COLO668 (cell line): ENCODE results near the gene TET3.

Experiments used
- DNase-seq: peaks from one replicate; lab custom pipeline; 2025; ENCODE audit not compliant: unreplicated experiment; lab: John Stamatoyannopoulos, UW

Gene TET3

DNA sequence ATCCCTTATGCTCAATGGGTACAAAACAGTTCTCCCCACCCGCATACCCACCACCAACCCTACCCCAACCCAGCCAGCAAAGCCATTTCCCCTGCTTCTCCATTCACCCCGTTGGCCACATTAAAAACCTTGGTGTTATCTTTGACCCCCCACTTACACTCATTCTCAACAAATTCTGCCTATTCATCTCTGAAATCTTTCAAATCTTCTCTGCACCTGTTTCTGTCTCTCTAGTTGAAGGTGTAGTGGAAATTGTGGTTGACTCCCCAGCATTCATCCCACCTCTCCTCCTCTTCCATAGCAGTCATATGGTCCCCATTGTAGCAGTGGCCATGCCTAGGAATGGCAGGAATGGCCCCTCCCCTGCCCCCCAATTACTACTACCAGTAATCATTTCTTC is 20.5 kb upstream of the TET3 start:
- DNase-seq = no peak

DNA sequence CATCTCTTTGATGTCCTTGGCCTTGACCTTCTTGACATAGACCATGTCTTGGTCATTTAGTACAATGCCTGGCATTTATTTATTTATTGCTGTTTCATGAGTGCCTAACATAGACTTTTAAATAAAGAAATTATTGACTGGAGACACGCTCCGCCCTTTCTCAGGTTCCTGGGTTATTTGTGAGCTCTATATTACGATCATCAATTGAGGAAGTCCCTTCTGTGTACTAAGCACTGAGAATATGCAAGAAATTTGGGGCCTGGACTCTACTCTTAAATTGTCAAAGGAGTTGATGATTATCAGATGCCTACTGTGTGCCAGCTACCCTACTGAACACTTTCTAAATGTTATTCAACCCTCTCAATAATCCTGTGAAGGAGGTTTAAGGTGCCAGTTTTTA is 19.7 kb upstream of the TET3 start:
- no peak for DNase-seq

DNA sequence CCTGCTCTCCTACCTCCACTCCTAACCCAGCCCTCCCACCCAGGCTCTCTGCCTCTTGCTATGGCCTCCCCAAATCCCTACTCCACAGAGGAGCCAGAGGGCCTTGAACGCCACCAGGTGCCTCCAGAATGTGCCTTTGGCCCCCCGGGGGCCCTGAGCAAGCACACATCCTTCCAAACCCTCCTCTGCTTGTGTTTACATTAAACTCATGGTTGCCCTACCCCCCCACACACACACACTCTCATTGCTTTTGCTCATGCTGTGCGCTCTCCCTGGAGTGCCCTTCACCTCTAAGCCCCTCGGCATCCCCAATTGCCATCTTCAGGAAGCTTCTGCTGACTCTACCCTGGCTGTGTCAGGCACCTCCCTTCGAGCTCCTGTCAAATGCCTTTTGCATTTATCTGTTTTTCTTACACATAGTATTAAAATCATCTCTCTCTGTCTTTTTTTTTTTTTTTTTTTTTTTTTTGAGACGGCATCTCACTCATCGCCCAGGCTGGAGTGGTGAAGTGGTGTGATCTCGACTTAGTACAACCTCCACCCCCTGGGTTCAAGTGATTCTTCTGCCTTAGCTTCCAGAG is 16.3 kb upstream of the TET3 start:
- no peak for DNase-seq

DNA sequence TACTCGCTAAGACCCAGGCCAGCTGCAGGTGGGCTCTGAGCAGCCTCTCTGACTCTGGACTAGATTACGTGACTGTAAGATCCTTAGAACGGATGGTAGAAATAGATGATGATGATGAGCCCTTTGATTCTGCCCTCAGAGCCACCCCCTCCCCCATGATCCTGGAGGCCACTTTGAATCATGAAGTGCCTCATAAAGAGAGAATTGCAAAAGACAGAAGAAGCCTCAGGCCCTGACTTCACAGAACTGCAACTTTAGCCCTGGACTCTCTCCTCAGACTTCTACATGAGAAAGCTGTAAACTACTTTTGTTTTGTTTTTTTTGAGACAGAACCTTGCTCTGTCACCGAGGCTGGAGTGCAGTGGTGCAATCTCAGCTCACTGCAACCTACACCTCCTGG is 15.4 kb upstream of the TET3 start:
- DNase-seq = no peak

DNA sequence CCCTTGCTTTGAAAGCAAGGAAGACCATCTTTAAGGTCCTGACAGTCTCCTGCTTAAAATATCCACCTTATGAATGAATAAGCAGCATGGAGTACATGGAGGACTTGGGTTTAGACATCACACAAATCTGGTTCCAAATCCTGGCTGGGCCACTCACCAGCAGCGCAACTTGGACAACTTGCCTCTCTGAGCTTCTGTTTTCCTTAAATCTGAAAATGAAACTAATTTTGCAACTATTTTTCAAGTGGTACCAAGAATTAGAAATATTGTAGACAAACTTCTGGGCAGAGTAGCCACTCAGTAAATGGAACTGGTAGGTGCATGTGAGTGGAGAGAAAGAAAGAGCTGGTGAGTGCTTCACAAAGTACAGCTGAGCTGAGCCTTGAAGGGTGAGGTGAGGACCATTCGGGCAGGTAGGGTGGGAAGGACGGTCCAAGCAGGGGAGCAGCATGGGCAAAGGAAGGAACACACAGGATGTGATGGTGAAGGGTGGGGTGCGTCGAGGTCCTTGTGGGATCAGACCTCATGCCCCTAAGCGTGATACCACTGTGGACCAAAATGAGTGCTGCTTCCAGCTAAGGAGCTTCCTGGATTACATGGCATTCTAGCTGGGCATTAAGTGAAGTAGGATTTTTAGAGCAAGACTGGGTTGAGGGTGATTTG is 14.4 kb upstream of the TET3 start:
- DNase-seq = no peak

DNA sequence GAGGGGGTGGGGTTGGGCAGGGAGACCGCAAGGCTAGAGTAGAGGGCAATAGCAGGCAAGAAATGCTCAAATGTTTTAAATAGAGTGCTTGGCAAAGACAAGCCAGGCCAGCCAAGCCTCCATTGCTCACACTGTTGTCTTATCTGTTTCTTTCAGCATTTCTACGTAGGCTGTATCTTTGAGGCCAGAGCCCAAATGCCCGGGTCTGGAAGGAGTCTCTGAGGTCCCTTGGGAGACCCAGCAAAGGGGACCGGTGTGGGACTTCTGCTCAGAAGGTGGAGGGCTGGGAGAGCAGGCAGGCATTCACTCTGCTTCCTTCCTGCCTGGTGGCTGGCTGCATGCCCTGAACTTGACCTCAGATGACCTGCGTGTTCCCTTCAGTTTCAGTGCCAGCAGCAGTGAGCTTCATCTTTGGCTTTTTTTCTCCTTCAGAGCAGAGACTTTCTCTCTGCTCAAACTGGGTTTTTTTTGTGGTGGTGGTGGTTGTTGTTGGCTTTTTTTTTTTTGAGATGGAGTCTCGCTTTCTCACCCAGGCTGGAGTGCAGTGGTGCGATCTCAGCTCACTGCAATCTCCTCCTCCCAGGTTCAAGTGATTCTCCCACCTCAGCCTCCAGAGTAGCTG is 13.7 kb upstream of the TET3 start:
- no peak for DNase-seq

DNA sequence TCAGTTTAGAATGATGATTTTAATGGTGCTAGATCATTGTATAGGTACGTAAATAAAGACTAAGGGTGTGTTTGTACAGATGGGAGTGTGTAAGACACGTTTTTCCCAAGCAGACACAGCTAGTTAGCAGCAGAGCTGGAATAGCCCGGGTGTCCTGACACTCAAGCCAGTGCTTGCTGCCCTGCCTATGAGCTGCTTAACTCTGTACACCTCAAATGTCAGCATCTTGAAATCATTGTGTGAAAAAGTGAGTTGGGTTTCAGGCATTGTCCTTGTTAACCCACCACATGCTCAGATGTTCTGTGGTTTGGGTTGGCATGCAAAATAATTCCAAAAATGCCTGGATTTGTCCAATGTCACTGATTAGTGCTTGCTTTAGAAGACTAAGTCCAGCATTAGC is 13.0 kb upstream of the TET3 start:
- no peak for DNase-seq

DNA sequence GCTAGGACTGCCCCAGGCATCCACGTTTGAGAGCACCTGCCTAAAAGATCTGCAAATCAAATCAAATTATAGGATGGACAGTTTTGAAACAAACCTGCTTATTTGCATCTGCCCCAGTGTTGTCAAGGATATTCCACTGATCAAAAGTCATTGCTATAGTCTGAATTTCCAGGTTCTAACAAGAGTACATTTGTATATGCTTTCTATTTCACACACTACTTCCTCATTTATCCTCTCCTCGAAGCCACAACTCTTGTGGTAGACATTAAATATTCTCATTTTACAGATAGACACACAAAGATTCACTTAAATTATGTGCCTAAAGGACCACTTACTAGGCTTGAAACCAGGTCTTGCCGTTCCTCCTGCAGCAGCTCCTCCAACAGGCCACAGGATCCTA is 11.9 kb upstream of the TET3 start:
- DNase-seq = no peak

DNA sequence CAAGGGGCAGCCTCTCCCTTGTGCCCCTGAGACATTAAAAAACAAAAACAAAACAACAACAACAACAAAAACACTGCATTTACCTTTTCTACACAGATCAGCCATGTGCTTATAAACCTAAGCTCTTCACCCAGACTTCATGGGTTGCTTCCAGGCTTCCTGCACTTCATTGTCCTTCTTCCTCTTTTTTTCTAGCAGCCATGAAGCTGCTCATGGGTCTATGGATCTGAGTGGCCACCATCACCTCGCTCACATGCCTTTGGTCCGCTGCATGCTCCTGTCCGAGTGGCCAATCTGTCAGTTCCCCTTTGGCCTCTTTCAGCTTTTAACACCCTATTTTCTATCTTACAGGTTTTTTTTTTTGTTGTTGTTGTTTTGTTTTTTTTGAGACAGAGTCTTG is 9.0 kb upstream of the TET3 start:
- DNase-seq = no peak

DNA sequence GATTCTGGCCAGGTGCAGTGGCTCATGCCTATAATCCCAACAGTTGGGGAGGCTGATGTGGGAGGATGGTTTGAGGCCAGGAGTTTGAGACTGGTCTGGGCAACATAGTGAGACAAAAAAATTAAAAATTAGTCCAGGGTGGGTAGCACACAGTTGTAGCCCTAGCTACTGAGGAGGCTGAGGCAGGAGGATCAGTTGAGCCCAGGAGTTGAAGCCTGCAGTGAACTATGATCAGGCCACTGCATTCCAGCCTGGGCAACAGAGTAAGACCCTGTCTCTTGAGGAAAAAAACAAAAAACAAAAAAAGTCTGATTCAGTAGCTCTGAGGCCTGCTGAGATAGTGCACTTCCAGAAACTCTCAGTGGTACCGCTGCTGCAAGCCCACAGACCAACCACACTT is 7.9 kb upstream of the TET3 start:
- no peak for DNase-seq

DNA sequence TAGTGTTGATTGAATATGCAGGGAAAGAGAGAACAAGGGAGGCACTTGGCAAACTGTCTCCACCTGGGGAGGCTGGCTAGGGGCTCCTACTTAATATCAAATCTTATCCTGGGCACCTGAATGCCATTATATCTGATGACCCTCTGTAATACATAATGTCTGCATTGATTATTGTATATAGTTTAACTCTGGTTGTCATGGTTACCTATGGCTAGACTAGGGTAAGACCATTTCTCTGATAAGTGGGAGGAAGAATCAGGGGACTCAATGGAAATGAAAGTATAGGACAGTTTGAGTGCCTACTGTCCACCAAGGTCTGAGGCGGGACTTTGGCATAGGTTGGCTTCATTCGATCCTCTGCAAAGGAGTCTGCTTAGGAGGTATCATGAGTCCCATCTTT is 7.2 kb upstream of the TET3 start:
- DNase-seq = no peak

DNA sequence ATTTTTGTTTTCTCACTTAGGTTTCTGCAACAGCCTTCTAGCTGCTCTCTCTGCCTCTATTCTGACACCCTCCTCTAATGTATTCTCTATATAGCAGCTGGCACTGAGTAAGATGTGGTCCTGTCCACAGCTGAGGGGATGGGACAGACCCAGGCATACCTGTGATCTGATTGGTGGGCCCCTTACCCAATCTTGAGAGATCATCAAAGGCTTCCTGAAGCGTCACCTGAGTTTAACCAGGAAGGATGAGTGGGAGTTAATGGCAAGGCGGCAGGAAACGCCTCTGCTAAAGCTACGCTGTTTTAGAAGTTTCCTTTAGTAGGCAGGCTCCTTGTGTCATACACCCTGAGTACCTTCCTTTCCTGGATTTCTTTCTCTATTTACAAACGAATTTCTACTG is 5.7 kb upstream of the TET3 start:
- DNase-seq = no peak

DNA sequence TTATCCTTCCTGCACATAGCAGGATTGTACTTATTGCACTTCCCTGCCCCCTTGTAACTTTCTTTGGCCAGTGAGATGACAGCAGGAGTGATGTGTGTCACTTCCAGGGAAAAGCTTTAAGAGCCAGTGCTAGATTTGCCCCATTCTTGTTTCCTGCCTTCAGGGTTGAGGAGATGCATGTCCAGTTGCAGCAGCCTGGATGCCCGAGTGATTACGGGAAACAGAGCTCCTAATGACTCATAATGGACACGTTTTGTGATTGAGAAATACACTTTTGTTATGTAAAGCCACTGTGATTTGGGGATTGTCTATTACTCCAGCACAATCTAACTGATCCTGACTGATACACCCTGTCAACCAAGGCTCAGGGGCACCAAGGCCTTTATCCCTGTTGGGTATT is 5.0 kb upstream of the TET3 start:
- DNase-seq = no peak

DNA sequence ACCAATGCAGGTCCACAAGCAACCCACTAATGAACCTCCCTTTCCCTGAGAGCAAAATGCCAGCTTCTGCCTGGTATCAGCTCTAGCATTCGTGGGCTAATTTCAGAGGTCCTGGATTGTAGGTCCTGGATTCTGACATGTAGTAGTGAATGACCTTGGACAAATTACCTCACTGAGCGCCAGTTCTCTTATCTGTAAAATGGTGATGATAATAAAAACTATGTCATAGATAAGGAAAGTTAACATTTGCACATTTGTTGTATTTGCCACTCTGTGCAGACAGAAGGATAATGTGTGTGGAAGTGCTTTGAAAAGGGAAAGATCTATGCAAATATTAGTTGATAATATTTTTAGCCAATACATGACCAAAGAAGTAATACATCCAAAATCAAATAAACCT is 4.1 kb upstream of the TET3 start:
- DNase-seq = no peak

DNA sequence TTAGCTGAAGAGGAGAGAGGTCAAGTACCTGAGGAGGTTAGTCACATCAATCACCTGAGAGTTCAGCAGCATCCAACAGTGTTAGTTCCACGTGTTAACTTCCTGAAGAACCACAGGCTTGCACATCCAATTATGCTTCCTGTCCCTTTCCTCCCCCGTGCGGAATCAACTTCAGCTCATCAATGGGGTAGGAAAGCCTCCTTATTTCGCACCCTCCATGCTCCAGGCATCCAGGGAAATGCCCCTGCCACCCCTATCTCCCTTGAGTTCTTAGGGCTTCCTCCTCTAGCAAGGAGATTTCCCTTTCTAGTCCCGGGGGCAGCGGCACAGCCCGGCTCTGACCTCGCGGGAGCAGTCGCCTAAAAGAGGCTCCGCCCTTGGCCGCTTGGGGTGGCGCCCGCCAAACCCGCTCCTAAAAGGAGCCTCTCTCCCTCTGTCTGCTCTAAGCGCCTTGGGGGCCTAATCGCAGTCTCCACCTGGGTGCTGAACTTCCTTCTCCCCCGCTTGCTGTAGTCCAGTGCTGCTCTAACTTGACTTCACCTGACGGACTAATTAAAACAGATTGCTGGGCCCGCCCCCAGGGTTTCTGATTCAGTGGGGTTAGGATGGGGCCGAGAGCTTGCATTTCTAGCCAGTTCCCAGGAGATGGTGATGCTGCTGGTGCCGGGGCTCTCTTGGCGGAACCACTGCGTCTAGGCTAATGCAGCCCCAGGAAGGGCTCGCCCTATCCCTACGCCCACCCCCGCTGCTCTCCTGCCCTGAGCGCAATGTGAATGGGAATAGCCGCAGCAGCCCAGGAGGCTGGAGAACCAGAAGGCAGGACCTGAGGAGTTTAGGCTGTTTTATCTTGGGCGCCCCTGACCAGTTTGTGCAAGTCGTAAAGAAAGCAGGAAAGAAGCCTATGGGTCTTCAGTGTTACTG is 3.4 kb upstream of the TET3 start:
- DNase-seq = peak; percentile 71

DNA sequence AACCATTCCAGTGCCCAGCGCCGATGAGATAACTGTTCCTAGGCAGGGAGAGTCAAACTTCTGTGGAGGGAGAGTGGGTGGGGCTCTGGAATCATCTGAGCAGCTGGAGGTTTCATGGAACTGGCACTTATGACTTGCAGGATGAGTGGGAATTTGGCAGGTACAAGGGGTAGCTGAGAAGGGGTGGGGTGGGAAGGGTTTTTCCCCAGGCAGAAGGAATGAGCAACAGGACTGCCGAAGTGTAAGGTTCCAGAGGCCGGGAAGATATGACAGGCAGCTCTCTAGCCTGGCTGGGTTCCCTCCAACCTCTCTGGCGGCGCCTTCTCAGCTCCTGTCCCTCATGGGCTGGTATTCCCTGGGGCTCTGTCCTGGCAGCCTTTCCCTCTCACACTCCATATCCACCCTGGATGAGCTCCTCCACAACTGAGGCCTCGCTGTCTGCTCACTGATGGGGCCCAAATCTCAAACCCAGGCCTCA is 2.5 kb upstream of the TET3 start:
- DNase-seq = no peak

DNA sequence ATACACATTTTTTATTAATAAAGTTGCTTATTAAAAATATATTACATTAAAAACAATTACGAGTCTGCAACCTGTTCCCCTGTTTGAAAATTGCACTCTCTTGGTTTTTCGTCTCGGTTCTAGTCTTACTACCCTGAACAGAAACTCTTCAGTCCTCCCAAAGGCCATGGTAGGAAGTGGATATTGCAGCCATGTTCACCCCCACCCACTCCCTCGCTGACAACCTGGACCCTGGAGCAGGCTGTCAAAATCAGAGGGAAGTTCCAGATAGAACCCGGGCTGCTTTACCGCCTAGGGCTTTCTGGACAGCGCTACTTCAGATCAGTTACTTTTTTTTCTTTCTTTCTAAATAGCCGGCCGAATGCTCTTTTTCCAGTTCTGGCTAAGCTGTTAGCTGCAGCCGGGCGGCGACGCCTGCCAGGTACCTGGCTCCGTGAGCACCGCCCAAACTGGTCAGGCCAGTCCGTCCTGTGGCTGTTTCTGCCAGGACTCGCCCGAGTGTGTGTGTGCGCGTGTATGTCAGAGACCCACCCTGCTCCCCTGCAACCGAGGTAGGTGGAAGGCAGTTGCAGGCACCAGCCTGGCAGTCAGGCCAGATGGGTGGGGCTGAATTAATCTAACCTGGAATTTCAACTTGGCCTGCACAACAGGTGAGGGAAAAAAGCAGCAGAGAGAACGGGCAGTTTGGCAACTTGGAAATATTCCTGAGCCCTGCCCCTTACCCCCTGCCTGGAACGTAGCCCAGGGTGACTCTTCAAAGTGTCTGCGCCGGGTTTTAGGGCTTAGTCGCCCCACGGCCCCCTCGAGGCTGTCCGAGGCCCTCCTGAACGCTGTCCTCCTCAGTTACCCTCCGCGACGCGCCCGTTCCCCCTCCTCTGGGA is 1.1 kb upstream of the TET3 start:
- DNase-seq = peak; percentile 91

DNA sequence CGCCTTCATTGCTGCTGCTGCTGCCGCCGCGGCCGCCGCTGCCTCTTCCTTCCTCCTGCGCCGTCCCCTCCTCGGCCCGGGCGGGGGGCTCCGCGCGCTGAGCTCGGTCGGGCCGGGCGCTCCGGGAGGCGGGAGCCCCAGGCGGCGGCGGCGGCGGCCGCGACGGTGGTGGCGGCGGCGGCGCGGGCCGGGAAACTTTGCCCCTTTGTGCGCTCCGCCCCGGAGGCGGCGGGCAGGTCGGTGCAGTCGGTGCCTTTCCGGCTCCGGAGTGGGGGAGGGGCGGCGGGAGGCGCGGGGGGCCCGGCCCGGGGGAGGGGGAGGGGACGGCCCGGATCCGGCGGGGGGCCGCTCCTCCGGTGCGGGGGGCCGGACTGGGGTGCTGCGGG is 205 bp downstream of the TET3 start:
- peak; percentile 76 for DNase-seq

DNA sequence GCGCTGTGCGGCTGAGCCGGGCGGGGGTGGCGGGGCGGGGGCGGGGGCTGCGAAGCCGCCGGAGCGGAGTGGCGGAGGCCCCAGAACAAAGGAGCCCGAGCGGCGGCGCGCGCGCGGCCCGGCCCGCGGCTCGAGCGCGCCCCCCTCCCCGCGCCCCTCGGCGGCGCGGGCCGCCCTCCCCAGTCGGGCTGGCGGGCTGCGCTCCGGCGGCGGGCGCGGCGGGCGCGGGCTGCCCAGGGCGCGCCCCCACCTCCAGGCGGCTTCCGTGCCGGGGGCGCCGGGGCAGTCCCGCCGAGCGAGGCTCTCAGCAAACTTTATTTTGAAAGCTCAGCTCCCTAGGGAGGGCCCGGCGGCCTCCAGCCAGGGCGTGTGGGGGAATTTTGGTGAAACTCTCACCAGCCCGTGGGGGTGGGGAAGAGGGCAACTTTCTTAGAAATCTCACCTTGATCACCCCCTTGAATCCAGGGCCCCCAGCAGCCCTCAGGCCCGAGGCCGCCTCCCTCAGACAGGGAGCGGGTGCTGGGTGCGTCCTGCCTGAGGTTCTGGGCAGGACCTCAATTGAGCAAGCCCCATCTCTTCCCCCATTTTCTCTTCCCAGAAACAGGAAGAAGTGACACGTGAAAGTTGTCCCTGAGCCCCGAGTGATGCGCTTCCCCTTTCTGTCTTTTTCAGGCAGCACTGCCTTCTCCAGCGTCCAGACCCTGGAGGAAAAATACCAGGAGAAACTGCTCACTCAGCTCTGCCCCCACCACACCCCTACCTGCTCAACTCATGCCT is 786 bp downstream of the TET3 start:
- peak; percentile 67 for DNase-seq

DNA sequence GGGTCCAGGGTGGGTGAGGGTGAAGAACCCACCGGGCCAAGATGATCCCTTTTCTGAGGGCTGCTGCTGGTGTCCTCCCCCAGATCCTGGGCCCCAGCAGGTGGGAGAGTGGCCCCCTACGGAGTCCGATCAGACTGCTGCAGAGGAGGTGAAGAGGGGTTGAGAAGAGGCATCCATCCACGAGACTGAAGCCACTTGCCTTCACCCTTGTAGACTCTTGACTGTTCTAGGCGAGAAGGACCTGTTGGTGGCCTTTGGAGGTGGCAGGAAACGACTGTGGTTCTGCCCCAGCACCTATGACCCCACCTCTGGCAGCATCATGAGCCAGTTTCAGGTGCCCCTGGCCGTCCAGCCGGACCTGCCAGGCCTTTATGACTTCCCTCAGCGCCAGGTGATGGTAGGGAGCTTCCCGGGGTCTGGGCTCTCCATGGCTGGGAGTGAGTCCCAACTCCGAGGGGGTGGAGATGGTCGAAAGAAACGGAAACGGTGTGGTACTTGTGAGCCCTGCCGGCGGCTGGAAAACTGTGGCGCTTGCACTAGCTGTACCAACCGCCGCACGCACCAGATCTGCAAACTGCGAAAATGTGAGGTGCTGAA is 1.5 kb downstream of the TET3 start:
- no peak for DNase-seq
